Fibroblast of skin of left biceps (primary cell): ENCODE data around the gene DCDC2C.
A peak's percentile ranks its signal among the peaks of the same experiment; 100 is the strongest.

Source experiments
- DNase-seq, 2 experiments: peaks; one replicate each; pipeline ENCODE4 v3.0.0-alpha.2; 2013; ENCODE audit warnings: low read depth in 2 of 2

The DCDC2C gene

DNA sequence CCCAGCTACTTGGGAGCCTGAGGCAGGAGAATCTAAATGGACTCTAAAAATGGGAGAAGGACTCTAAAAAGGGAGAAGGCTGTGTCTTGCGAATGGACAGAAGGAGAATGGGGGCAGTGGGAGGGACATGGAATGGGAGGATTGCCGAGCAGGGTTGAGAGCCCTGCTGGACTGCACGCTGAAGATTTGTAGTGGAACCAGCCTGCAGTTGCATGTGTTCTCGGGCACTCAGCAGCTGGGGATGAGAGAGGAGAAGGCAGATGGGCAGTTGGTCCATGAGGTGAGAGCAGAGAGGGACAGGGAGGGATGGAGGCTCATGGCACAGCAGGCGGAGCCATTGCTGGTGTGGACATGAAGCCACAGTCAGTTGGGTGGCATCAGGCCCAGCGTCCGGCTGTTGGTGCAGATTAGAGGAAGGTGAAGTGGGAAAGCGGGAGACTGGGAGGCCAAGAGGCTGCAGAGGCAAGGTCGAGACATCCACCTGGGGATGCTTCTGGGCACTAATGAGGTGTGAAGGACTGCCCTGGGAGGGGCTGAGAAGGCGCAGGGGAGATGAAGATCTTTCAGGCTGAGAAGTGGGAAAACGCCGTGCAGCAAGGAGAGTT, 40.7 kb downstream of the DCDC2C start:
- DNase-seq, result no peak

DNA sequence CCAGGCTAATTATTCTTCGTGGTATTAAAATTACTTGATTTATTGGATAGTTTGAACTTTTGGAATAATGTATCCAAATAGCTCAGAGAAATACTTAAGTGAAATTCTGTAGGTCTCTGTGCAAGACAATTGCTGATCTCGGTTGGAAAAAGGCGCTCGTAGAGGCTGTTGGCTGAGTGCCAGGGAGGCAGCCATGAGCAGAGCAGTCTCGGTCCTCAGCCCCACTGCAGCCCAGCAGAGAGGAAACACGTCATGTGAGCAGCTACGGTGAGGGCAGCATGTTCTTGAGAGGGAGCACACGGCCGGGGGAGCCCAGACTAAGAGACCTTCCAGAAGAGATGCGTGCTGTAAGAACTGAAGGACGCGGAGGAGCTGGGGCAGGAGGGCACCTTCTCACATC, 42.5 kb downstream of the DCDC2C start:
- DNase-seq, result no peak

DNA sequence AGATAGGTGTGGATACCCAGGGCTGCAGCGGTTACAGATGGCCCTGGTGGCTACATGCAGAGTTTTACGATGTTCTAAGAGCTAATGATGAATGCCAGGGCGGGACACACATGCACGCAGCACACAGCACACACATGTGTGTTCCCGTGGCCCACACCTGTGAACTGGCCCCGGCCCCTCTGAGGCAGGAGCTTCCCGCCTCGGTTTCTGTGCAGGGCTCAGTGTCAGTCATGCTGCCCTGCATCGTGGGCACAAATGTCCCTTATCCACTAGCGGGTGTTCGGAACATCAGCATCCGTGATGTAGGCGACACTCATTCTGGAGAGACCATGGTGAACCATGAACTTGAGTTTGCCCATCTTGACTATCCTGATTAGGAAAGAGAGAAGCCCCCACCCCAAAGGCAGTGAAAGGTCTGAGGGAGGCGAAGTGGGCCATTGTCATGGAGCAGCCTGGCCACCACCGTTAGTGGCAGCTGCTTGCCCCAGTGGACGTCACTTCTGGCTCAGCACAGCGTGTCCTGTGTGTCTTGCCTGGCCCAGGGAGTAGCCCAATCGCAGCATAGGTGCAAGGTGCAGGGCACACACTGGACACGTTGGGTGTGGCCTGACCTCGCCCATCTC, 43.8 kb downstream of the DCDC2C start:
- DNase-seq, result no peak

DNA sequence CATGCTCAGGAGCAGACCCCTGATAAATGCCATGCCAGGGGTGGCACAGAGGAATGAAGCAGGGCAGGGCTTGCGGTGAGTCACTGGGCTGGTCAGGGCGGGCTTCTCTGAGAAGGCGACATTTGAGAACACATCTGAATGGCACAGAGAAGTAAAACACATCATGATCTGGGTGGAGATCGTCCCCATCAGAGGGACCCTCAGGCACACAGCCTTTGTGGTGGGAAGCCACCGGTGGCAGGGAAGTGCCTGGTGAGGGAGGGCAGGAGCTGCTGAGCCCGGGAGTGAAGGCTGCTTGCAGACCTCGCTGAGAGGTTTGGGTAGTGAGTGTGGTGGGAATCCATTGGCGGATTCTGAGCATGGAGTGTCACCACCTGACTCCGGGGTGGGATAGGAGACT, 44.5 kb downstream of the DCDC2C start:
- DNase-seq, result no peak

DNA sequence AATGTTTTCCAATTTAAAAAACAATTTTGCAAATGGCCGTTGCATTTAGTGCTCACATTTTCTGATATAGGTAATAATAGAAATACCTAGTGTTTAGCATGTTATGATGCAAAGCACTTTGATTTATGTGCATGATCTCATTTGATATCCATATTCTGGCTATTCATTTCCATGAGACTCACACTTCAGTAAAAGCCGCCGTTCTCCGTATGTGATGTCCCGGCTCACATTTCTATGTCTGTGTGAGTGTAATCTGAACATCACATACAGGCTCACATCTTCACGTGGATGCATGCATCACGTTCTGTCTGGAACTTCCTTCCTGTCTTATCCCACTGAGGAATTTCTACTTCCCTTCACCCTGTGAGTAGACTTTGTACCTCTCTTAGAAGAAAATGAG, 45.8 kb downstream of the DCDC2C start:
- DNase-seq, result no peak

DNA sequence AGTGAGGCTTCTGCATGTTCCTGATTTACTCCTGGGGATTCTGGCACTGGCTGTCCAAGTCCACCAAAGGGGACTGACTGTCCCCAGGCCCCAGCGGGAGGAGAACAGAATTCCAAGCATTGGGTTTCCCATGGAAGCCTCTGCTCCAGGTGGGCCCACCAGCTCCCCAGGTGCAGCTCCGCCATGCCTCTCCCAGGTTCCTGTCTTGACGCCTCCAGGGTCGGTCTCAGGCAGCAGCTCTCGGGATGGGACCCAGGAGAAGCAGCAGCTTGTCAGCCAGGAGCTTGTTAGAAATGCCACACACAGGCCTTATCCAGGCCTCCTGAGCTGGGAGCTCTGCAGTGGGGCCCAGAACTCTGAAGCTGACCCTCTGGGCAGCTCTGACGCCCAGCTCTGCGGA, 47.9 kb downstream of the DCDC2C start:
- no peak for DNase-seq

DNA sequence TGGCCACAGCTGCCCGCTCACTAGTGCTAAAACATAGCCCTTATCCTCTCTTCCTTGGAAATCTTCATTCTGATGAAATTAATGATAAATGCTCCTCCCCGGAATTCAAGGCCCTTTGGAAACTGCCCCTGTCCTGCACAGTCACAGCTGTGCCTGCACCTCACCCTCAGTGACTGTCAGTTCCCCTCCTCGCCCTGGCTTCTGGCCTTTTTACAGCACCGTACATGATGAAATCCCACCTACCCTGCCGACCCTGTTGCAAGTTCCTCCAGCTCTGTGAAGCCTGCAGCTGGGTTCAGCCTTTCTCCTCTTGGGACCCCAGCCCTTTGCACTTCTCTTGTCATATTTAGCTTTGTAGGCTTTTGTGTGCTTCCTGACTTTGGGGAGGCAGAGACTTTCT, 48.4 kb downstream of the DCDC2C start:
- no peak for DNase-seq

DNA sequence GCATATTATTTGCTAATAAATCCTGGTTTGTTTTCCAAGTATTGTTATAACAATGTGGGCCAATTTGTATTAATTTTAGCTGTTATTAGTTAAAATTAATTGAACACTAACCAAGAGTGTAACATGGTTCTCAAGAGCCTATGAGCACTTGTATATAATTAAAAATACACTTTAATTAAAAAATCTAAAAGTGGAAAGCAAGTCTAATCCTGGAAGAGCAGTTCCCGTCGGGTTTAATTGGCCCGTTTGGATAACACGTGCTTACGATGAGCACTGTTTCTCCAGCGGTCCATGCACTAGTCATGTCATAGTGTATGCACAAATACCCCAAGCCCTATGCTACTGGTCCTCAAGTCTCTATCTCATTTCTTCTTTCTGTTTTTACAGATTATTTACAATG, 49.0 kb downstream of the DCDC2C start:
- DNase-seq, result no peak

DNA sequence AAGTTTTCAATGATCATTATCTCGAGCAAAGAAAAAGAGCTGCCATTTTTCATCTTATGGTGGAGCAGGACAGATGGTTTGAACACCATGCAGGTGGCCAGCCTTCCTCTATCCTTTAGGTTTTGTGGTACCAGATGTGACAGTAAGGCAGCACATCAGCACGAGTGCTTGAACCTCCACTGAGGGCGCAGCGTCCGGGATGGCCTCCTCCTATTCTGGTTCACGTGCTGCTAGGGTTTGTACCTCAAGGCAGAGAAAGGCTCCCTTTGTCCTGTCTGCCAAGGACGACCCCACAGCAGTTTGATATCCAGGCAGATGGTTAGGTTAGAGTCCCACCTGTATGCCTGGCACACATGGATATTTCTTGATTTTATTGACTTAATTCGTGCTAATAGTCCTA, 50.2 kb downstream of the DCDC2C start:
- no peak for DNase-seq

DNA sequence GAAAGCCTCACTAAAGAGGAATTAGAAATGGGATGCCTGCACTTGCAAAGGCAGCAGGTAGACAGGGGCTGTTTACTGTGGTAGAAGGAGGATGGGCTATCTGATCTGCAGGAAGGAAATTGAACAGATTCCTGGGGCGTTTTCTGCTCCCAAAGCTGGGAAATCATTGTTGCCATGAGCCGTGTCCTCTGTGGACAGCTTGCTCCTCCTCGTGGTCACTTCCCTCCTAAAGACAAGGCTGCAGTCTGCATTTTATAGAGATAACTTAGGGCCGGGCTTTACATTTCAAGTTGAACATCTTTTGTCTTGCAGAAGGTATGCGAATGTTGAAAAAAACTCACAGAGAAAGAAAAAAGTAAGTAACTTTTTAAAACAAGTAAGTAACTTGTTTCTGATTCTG, 50.9 kb downstream of the DCDC2C start:
- DNase-seq, result no peak

DNA sequence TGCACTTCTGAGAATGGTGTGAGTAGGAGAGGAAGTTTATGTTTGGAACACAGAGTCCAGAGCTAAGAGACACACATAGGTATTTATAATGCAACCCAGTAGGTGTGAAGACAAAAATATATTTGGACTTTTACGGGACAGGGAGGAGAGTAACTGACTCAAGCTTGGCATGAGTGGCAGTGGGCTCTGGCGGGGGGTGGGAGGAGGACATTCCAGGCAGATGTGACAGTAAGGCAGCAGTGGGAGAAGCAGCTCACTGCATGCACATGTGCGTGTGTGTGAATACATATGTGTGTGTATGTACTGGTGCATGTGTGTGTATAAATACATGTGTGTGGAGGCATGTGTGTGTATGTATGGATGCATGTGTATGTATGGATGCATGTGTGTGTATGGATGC, 51.4 kb downstream of the DCDC2C start:
- no peak for DNase-seq

DNA sequence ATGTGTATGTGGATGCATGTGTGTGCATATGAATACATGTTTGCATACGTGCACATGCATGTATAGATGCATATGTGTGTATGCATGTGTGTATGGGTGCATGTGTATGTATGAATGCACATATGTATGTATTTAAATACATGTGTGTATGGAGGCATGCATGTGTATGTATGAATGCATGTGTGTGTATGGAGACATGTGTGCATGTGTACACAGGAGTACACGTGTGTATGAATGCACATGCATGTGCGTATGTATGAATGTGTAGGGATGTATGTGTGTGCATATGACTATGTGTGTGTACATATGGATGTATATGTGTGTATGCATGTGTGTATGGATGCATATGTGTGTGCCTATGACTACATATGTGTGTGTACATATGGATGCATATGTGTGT, 51.9 kb downstream of the DCDC2C start:
- DNase-seq, result no peak

DNA sequence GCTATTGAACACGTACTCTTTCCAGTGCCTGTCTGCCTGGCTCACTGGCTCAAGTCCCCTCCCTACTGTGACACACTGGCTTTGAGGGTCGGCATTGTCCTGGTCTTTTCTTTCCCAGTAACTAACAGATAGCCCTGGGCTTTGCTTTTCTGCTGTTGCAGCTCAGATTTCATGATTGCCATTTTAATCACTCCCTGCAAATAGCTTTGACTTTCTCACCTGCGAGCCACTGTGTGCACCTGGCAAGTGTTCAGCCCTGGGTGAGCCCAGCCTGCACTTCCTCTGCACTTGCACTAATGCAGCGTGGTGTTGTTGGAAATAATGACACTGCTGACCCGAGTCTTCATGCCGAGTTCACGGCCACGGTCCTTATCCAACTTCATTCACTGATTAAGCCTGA, 52.9 kb downstream of the DCDC2C start:
- no peak for DNase-seq

DNA sequence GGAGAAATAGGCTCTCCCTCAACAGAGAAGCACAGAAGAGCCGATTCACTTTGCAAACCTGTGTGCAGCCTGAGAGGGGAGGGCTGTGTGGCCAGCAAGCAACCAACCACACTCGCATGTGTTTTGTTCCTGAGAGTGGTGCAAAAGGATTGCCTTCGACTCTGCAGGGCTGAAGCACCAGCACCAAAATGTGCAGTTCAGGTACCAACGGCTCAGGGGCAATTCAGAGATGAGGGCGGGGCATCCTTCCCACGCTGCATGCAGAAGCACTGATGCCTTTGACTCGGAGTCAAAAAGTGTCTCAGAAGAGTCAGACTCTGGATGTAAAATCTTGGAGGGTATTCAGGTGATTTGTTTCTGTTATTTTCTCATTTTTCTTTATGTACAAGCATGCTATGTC, 55.5 kb downstream of the DCDC2C start:
- no peak for DNase-seq

DNA sequence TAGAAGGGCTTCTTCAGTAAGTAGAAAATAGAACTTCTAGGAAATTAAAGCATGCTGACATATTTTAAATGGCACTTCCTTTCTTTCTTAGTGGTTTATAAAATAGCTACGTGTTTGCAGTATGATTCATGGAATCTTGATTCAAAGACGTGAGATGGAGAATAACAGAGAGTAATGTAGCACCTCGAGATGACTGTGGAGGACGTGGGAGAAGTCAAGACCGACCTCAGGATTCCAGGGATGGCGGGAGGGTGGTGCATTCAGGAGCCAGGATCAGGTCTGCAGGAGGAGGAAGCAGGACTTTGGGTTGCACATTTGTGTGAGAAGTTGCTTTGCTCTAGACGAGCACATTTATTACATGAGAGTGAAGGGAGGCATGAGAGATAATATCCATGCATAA, 56.0 kb downstream of the DCDC2C start:
- peak; percentile 33 to 35 for DNase-seq

DNA sequence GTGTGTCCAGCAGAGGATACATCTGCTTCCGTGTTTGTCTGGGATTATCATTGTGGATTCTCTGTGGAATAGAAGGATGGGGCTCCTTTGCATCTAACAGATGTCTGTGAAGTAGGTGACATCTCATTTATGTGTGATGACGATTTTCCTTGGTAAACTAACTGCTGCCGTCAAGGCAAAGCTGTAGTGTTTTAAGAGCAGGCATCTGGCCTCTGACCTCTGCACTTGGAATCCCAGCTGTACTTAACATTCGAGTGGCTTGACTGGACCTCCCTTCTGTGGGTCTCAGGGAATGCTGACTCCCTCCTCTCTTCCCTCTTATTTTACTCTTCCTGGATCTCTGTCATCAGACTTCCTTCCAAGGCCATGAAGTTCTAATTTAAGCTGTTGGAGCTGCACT, 56.4 kb downstream of the DCDC2C start:
- no peak for DNase-seq

DNA sequence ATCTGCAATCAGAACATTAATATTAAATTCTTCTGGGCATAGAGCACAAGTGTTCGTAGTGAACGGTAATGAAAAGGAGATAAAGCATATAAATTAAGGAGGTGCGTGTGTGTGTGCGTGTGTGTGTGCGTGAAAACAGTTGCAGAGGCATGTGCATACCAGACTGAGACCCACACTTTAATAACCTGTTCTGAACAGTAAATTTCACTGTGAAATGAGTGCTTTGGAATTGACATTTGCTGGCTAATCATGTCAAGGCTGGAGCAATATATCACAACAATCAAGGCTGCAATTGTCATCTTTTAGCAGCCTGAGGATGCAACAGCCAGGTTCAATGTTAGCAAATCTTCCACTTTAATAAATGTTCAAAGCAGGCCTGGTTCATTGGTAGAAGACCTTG, 57.9 kb downstream of the DCDC2C start:
- no peak for DNase-seq

DNA sequence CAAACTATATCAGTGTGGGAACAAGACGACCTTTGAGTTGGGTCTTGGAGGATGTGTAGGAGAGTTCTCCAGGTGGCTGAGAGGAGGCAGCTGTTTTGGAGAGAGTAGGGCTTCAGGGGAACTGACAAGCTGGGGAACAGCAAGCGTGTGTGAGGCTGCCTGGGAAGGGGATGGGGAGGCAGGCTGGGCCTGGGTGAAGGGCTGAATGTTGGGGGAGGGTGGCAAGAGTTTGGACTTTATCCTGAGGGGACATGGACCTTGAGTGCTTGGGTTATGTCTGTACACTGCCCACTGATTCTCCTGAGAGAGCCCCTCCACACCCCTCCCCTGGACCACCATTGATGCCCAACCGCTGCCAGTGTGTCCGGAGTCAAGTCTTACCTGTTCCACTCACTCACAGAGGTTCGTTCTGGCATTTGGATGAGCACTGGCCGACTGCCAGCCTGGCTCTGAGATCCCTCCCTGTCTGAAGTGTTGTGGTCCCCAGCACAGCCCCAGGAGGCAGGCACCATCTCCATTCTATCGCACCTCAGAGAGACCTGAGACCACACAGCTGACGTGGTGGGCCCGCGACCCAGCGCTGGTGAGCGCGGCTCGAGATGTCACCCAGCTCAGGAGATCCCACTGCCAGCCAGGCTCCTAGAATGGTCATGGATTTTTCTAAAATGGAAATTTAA, 59.5 kb downstream of the DCDC2C start:
- DNase-seq, result no peak

DNA sequence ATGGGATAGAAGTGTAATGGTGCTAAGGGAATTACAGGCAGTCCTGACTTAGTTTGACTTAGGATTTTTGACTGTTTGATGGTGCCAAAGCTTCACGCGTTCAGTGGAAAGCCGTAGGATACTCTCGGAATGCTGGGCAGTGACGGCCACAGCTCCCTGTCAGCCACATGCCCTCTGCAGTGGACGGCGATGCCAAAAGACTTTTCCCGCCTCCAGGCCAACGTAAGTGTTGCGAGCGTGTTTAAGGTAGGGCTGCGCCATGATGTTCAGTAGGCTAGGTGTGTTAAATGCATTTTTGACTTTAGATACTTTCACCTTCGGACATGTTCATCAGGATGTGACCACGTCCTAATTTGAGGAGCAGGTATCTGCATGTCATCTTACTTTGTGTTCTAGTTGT, 63.4 kb downstream of the DCDC2C start:
- DNase-seq, result no peak

DNA sequence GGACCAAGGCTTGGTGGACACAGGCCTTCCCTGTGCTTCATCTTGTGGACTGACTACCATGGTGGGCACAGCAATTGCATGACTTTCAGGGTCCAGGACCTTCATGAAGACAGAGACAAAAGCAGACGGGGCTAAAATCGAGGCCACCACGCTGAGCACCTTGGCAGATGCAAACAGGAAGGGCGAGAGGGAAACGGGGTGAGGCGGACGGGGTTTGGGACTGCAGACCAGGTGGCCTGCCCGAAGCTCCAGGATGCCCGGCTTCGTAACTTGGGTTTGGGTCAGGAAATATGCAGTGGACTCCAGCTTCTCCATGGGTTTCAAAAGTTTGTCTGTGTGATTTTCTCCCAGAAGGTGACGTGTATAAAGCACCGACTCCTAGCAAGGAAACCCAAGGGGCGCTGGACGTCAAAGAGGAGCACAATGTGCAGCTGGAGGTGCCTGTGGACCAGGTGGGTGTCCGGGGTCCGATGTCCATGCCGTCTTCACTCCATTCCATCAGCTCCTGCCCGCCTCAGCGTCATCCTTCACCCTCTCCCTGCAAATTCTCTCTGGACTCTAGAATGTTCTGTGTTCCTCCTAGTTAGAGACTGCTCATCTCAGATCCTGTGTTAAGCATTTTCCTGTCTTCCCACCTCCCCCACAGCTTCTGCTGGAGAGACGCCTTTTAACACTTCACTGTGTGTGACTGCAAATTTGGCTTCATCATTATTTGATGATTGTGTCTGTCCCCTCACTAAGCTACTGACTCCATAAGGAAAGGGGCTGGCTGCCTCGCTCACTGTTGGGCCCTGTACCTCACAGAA, 65.8 kb downstream of the DCDC2C start:
- no peak for DNase-seq

DNA sequence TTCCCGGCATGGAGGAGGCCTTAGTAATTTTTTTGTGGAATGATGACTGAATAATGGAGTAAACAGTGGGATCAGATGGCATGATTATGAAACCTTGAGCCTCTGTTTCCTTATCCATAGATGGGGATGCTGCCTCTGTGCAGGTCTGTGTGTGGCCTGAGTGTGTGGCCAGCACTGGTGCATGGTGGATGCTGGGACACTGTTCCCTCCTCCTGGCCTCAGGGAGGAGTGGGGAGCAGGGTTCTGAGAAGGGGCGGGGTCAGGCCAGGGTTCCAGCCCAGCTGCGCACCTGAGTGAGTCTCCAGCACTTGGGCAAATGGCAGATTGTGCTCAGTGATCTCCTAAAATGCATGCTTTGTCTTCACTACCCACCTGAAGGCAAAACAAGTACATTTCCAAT, 66.4 kb downstream of the DCDC2C start:
- no peak for DNase-seq

DNA sequence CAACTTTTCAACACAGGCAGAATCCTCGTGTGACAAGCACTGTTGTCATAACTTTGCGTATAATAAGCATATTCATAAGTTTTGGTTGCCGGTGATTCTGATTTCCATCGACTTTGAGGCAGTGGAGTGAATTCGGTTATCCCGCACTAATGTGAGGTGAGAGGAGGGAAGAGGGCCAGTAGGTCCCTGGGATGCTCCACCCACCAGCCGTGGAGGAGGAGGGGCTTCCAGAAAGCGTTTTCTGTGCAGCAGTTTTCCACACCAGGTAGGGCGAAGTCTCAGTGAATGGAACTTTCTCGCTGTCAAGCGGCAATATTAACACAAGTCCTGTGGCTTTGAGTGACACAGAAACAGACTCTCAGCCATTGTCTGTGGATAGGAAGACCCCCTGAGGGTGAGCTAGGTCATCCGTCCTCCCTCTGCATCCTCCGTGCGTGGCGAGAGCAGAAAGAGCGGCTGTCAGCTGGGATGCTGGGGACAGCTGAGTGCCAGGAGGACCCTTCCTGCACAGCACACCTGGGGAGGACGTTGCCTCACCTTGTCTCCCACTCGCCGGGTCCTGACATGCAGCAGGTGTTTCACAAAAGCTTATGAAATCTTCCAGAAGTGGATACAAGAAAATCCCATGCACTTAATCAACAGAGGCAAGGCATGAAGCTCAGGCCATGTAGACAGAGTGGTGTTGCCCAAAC, 67.5 kb downstream of the DCDC2C start:
- no peak for DNase-seq
